NT2/D1 (cell line): Measurements from ENCODE around the gene OAS2.

Experiments used
- DNase-seq: peaks from one replicate; pipeline ENCODE4 v3.0.0-alpha.2; 2011; ENCODE audit warnings: low read depth, low spot score
- H3K27me3 ChIP-seq: 2 replicates; pipeline ENCODE4 v1.6.0; 2011; ENCODE audit warnings: mild to moderate bottlenecking; ENCODE audit not compliant: insufficient read length, insufficient read depth
- H3K36me3 ChIP-seq: 2 replicates; pipeline ENCODE4 v1.6.1; 2011; ENCODE audit warnings: mild to moderate bottlenecking, low read length, mixed read lengths; ENCODE audit not compliant: insufficient read depth, insufficient read length
- H3K4me1 ChIP-seq: 2 replicates; pipeline ENCODE4 v1.5.1; 2011; ENCODE audit not compliant: insufficient read depth, insufficient read length
- H3K4me3 ChIP-seq: 2 replicates; pipeline ENCODE4 v1.5.1; 2011; ENCODE audit warnings: low read depth; ENCODE audit not compliant: insufficient read length
- H3K9ac ChIP-seq: 2 replicates; pipeline ENCODE4 v1.6.0; 2011; ENCODE audit warnings: low read depth; ENCODE audit not compliant: insufficient read length
- H3K9me3 ChIP-seq: 2 replicates; pipeline ENCODE4 v1.5.1; 2011; ENCODE audit warnings: mild to moderate bottlenecking, low read length; ENCODE audit not compliant: insufficient read depth
- SUZ12 ChIP-seq: IDR thresholded peaks from 2 replicates; pipeline ENCODE4 v1.6.1; 2011; ENCODE audit not compliant: insufficient read length, insufficient read depth; ENCODE audit errors: extremely low read depth
- YY1 ChIP-seq: IDR thresholded peaks from 2 replicates; pipeline ENCODE4 v1.6.1; 2011; ENCODE audit not compliant: insufficient read length, insufficient read depth
- ZNF274 ChIP-seq: IDR thresholded peaks from 2 replicates; pipeline ENCODE4 v1.6.1; 2011; ENCODE audit warnings: mild to moderate bottlenecking, low read depth, low read length

OAS2 gene

GRCh38 chr12:113054948-113055486 is 76.7 kb downstream of the OAS2 start:
- H3K9me3 ChIP-seq, result no peaks in the 10 kb centered on the region
- no peak overlapping the region for H3K4me3 ChIP-seq
- H3K4me1 ChIP-seq, result peaks cover 7% of the 10 kb centered on the region
- H3K27me3 ChIP-seq, result peaks cover 64% of the 10 kb centered on the region
- no peaks in the 10 kb centered on the region for H3K36me3 ChIP-seq
- TF ChIP-seq ZNF274 (no peak), YY1 (no peak)
- H3K9ac ChIP-seq, result no peak overlapping the region
- no peak for DNase-seq

GRCh38 chr12:113055594-113056380 is 77.5 kb downstream of the OAS2 start:
- peaks cover 7% of the 10 kb centered on the region for H3K4me1 ChIP-seq
- no peaks in the 10 kb centered on the region for H3K9me3 ChIP-seq
- H3K36me3 ChIP-seq, result no peaks in the 10 kb centered on the region
- no peak for DNase-seq
- no peak for TF ChIP-seq ZNF274
- no peak for TF ChIP-seq YY1
- no peak for TF ChIP-seq SUZ12
- no peak overlapping the region for H3K4me3 ChIP-seq
- H3K27me3 ChIP-seq, result peaks cover 71% of the 10 kb centered on the region
- no peak overlapping the region for H3K9ac ChIP-seq

- H3K4me1 ChIP-seq, result peaks cover 7% of the 10 kb centered on the region
- H3K9ac ChIP-seq, result peak overlapping the region; percentile 67
Observed at GRCh38 chr12:113056381-113056630, 78.0 kb downstream of the OAS2 start.

GRCh38 chr12:113056631-113057488 is 78.5 kb downstream of the OAS2 start, which contains the start of gene DTX1:
Gene DTX1 (plus strand): TSS chr12:113056730. CDS start chr12:113058193, 1,463 bp downstream.
- peak; percentile 13 for DNase-seq
- no peaks in the 10 kb centered on the region for H3K9me3 ChIP-seq
- H3K4me1 ChIP-seq, result peaks cover 7% of the 10 kb centered on the region
- H3K36me3 ChIP-seq, result no peaks in the 10 kb centered on the region
- H3K9ac ChIP-seq, result peak within 1 kb of the TSS; percentile 67
- peaks cover 81% of the 10 kb centered on the region for H3K27me3 ChIP-seq
- H3K4me3 ChIP-seq, result peak within 1 kb of the TSS; percentile 61
- TF ChIP-seq YY1 (no peak), SUZ12 (no peak), ZNF274 (no peak)

More at GRCh38 chr12:113056381-113056630, 78.0 kb downstream of the OAS2 start:
- H3K27me3 ChIP-seq, result peaks cover 77% of the 10 kb centered on the region
- DNase-seq, result no peak
- TF ChIP-seq SUZ12 (no peak), YY1 (no peak), ZNF274 (no peak)
- no peaks in the 10 kb centered on the region for H3K9me3 ChIP-seq
- no peaks in the 10 kb centered on the region for H3K36me3 ChIP-seq
- H3K4me3 ChIP-seq, result peak overlapping the region; percentile 61

- Histone ChIP-seq H3K4me3 (no peak overlapping the region), H3K4me1 (peaks cover 11% of the 10 kb centered on the region), H3K9me3 (no peaks in the 10 kb centered on the region), H3K27me3 (peaks cover 86% of the 10 kb centered on the region), H3K9ac (no peak overlapping the region), H3K36me3 (no peaks in the 10 kb centered on the region)
- no peak for TF ChIP-seq ZNF274
- no peak for DNase-seq
Observed at GRCh38 chr12:113057565-113058485, 79.5 kb downstream of the OAS2 start.

GRCh38 chr12:113058553-113058952 is 80.2 kb downstream of the OAS2 start:
- no peak for TF ChIP-seq ZNF274
- no peak for TF ChIP-seq SUZ12
- TF ChIP-seq YY1, result no peak

GRCh38 chr12:113059071-113059595 is 80.8 kb downstream of the OAS2 start:
- Histone ChIP-seq H3K27me3 (peaks cover 95% of the 10 kb centered on the region), H3K4me3 (no peak overlapping the region), H3K9ac (no peak overlapping the region), H3K36me3 (no peaks in the 10 kb centered on the region), H3K4me1 (peaks cover 20% of the 10 kb centered on the region), H3K9me3 (no peaks in the 10 kb centered on the region)
- TF ChIP-seq ZNF274, result no peak
- TF ChIP-seq SUZ12, result no peak
- TF ChIP-seq YY1, result no peak
- no peak for DNase-seq

More at GRCh38 chr12:113058553-113058952, 80.2 kb downstream of the OAS2 start:
- Histone ChIP-seq H3K36me3 (no peaks in the 10 kb centered on the region), H3K9me3 (no peaks in the 10 kb centered on the region), H3K4me3 (no peak overlapping the region), H3K27me3 (peaks cover 93% of the 10 kb centered on the region), H3K9ac (no peak overlapping the region), H3K4me1 (peaks cover 19% of the 10 kb centered on the region)
- DNase-seq, result no peak
